Measurements from ENCODE around the gene MAN1C1. TPM values are rescaled to one million over a fixed set of nuclear protein-coding genes. Genes with fewer than 3 reads are reported as not detected.

Gene MAN1C1
- total RNA-seq, 1 experiment from 2014 or later = 16.8 TPM

GRCh38 chr1:25685938-25686665, 69.5 kb downstream of the MAN1C1 start:
- Mint-ChIP-seq H3K27ac (no peak overlapping the region), H3K4me3 (no peak overlapping the region), H3K36me3 (no peaks in the 10 kb centered on the region), H3K27me3 (ENCODE audit: low read depth) (no peaks in the 10 kb centered on the region), H3K4me1 (no peaks in the 10 kb centered on the region), H3K9me3 (no peaks in the 10 kb centered on the region)
- DNase-seq (ENCODE audit: low spot score) (no peak), ATAC-seq (no peak)
- TF ChIP-seq ZNF263 (CRISPR knock-in tag; IDR thresholded peaks at IDR 0.05; ENCODE audit: low read depth) = no peak
- TF ChIP-seq ATF2 (CRISPR knock-in tag; IDR thresholded peaks at IDR 0.05; ENCODE audit: borderline replicate concordance, low read depth) = no peak
- no peak for TF ChIP-seq SP1 (CRISPR knock-in tag; conservative IDR thresholded peaks at IDR 0.05)
- no peak for TF ChIP-seq IRF1 (CRISPR knock-in tag; IDR thresholded peaks at IDR 0.05)
- POLR2A ChIA-PET = no interaction called here
- CTCF ChIA-PET = interaction anchor here (1.2 to 1.4 kb wide), 2 partner anchors 9 to 112 kb away, joined by 5 to 6 read pairs; no protein-coding TSS in a partner anchor

- no peaks in the 10 kb centered on the region for H3K36me3 Mint-ChIP-seq
- H3K4me1 Mint-ChIP-seq = no peaks in the 10 kb centered on the region
- H3K27ac Mint-ChIP-seq = no peak overlapping the region
- DNase-seq (ENCODE audit: low spot score) (no peak), ATAC-seq (no peak)
- TF ChIP-seq TCF7 (CRISPR knock-in tag; IDR thresholded peaks at IDR 0.05; ENCODE audit: low read depth) (no peak), OVOL2 (CRISPR knock-in tag; IDR thresholded peaks at IDR 0.05; ENCODE audit: borderline replicate concordance) (no peak), PRRX2 (CRISPR knock-in tag; IDR thresholded peaks at IDR 0.05) (no peak), PRDM15 (CRISPR knock-in tag; IDR thresholded peaks at IDR 0.05) (no peak), ATF6 (CRISPR knock-in tag; IDR thresholded peaks at IDR 0.05) (no peak), MXD4 (CRISPR knock-in tag; IDR thresholded peaks at IDR 0.05; ENCODE audit: borderline replicate concordance) (no peak), ZNF423 (CRISPR knock-in tag; IDR thresholded peaks at IDR 0.05) (no peak), ZNF425 (CRISPR knock-in tag; conservative IDR thresholded peaks at IDR 0.05) (no peak), FOXJ3 (CRISPR knock-in tag; IDR thresholded peaks at IDR 0.05; ENCODE audit: borderline replicate concordance) (no peak), IRF2 (CRISPR knock-in tag; IDR thresholded peaks at IDR 0.05; ENCODE audit: borderline replicate concordance, low read depth) (no peak), NFYB (CRISPR knock-in tag; conservative IDR thresholded peaks at IDR 0.05; ENCODE audit: low read depth) (no peak), CREB1 (CRISPR knock-in tag; IDR thresholded peaks at IDR 0.05) (no peak), ATF1 (CRISPR knock-in tag; IDR thresholded peaks at IDR 0.05) (no peak)
- no peaks in the 10 kb centered on the region for H3K27me3 Mint-ChIP-seq (ENCODE audit: low read depth)
- no peak overlapping the region for H3K4me3 Mint-ChIP-seq
- no peaks in the 10 kb centered on the region for H3K9me3 Mint-ChIP-seq
- ChIA-PET POLR2A (no interaction called here), CTCF (interaction anchor here (0.8 kb wide), 1 partner anchor 38 kb away, joined by 3 read pairs; no protein-coding TSS in a partner anchor)
Measured at GRCh38 chr1:25687221-25688017, 70.8 kb downstream of the MAN1C1 start.

Data from WTC11 (cell line).